DND-41 (cell line): ENCODE measurements around the gene NUDT10.

Experiments used
- EZH2 ChIP-seq: IDR thresholded peaks from 3 replicates; pipeline ENCODE4 v1.6.1; 2012; ENCODE audit warnings: borderline replicate concordance, low read depth, mild to moderate bottlenecking, moderate library complexity, low read length, inconsistent platforms; ENCODE audit not compliant: severe bottlenecking
- TF ChIP-seq, protein P1 (sequence below): IDR thresholded peaks from 2 replicates; pipeline ENCODE4 v1.5.1; 2012; ENCODE audit warnings: borderline replicate concordance, low read length, moderate library complexity, mild to moderate bottlenecking; ENCODE audit not compliant: poor library complexity, severe bottlenecking; ENCODE audit errors: extremely low read depth

GRCh38 chrX:51334276-51334675 is 1.7 kb downstream of the NUDT10 start:
- TF ChIP-seq, protein P1, sequence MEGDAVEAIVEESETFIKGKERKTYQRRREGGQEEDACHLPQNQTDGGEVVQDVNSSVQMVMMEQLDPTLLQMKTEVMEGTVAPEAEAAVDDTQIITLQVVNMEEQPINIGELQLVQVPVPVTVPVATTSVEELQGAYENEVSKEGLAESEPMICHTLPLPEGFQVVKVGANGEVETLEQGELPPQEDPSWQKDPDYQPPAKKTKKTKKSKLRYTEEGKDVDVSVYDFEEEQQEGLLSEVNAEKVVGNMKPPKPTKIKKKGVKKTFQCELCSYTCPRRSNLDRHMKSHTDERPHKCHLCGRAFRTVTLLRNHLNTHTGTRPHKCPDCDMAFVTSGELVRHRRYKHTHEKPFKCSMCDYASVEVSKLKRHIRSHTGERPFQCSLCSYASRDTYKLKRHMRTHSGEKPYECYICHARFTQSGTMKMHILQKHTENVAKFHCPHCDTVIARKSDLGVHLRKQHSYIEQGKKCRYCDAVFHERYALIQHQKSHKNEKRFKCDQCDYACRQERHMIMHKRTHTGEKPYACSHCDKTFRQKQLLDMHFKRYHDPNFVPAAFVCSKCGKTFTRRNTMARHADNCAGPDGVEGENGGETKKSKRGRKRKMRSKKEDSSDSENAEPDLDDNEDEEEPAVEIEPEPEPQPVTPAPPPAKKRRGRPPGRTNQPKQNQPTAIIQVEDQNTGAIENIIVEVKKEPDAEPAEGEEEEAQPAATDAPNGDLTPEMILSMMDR: no peak
- no peak for TF ChIP-seq EZH2
